GM12878 (cell line): ENCODE results near the gene AFTPH. TPM values are rescaled to one million over a fixed set of nuclear protein-coding genes. Genes with fewer than 3 reads are reported as not detected.

Experiments used
- BCL11A ChIP-seq: IDR thresholded peaks from 2 replicates; pipeline ENCODE4 v1.6.1; 2011; ENCODE audit warnings: low read depth, low read length
- BMI1 ChIP-seq: fragments of 450-650 bp; IDR thresholded peaks from 2 replicates; pipeline ENCODE4 v1.6.1; 2016; ENCODE audit warnings: mild to moderate bottlenecking, moderate library complexity, borderline replicate concordance
- BRCA1 ChIP-seq: IDR thresholded peaks from 2 replicates; pipeline ENCODE4 v1.6.1; 2011; ENCODE audit warnings: low read depth, low read length, improper control_type of control experiment
- CBX5 ChIP-seq: sonication (generic); IDR thresholded peaks from 2 replicates; pipeline ENCODE4 v1.6.1; 2016; ENCODE audit warnings: low read depth, moderate library complexity, mild to moderate bottlenecking, inconsistent platforms
- E4F1 ChIP-seq: fragments of 450-650 bp; IDR thresholded peaks from 2 replicates; pipeline ENCODE4 v1.6.1; 2018; ENCODE audit warnings: borderline replicate concordance, mild to moderate bottlenecking; ENCODE audit not compliant: partially characterized antibody
- IRF3 ChIP-seq: fragments of 450-650 bp; IDR thresholded peaks from 2 replicates; pipeline ENCODE4 v1.6.1; 2014; ENCODE audit warnings: mild to moderate bottlenecking
- JUND ChIP-seq: IDR thresholded peaks from 2 replicates; pipeline ENCODE4 v1.6.1; 2012; ENCODE audit warnings: low read depth, mild to moderate bottlenecking, low read length, improper control_type of control experiment, moderate library complexity
- KLF5 ChIP-seq: fragments of 450-650 bp; IDR thresholded peaks from 2 replicates; pipeline ENCODE4 v1.6.1; 2014; ENCODE audit warnings: mild to moderate bottlenecking; ENCODE audit not compliant: partially characterized antibody
- NFXL1 ChIP-seq: fragments of 450-650 bp; IDR thresholded peaks from 2 replicates; pipeline ENCODE4 v1.6.1; 2017; ENCODE audit warnings: antibody characterized with exemption, mild to moderate bottlenecking, borderline replicate concordance
- NFYA ChIP-seq: IDR thresholded peaks from 2 replicates; pipeline ENCODE4 v1.6.1; 2011; ENCODE audit warnings: low read depth, mild to moderate bottlenecking, low read length, improper control_type of control experiment, borderline replicate concordance
- PAX8 ChIP-seq: fragments of 450-650 bp; IDR thresholded peaks from 2 replicates; pipeline ENCODE4 v1.6.1; 2017; ENCODE audit warnings: mild to moderate bottlenecking, moderate library complexity
- POU2F2 ChIP-seq: IDR thresholded peaks from 3 replicates; pipeline ENCODE4 v1.6.1; 2011; ENCODE audit warnings: low read depth, mild to moderate bottlenecking, low read length, borderline replicate concordance
- REST ChIP-seq: IDR thresholded peaks from 2 replicates; pipeline ENCODE4 v1.6.1; 2012; ENCODE audit warnings: mild to moderate bottlenecking, low read depth, low read length
- SMAD5 ChIP-seq: IDR thresholded peaks from 2 replicates; pipeline ENCODE4 v1.6.1; 2016; ENCODE audit warnings: antibody characterized with exemption, low read depth
- SUPT20H ChIP-seq: IDR thresholded peaks from 2 replicates; pipeline ENCODE4 v1.6.1; 2011; ENCODE audit warnings: low read depth, mild to moderate bottlenecking, low read length, moderate library complexity, borderline replicate concordance; ENCODE audit not compliant: control insufficient read depth
- YBX1 ChIP-seq: fragments of 450-650 bp; IDR thresholded peaks from 2 replicates; pipeline ENCODE4 v1.6.1; 2016; ENCODE audit warnings: antibody characterized with exemption
- ZBTB4 ChIP-seq: fragments of 450-650 bp; formaldehyde crosslinking; IDR thresholded peaks from 2 replicates; pipeline ENCODE4 v1.4.0; 2022; ENCODE audit warnings: mild to moderate bottlenecking, moderate library complexity
- ZNF217 ChIP-seq: fragments of 450-650 bp; IDR thresholded peaks from 2 replicates; pipeline ENCODE4 v1.6.1; 2017; ENCODE audit warnings: antibody characterized with exemption, mild to moderate bottlenecking
- ZSCAN29 ChIP-seq: fragments of 450-650 bp; IDR thresholded peaks from 2 replicates; pipeline ENCODE4 v1.6.1; 2017; ENCODE audit warnings: mild to moderate bottlenecking, moderate library complexity
- polyA plus RNA-seq, 11 experiments: library from polyadenylated mRNA; depleted of rRNA in 4 of 11; unstranded in 6 of 11; stranded (reverse) in 5 of 11; fragments of >200 nt; fragmentation: Nextera tagmentation in 4 of 11; fragmentation: Illumina TruSeq in 1 of 11; extraction: Ambion mirVana in 4 of 11; extraction: Trizol in 1 of 11; gene quantifications; 1 replicate in 1 of 11; 2 replicates in 10 of 11; pipeline versions ENCODE4 v1.2.1 to v1.2.3, GENCODE V29; 2011 to 2016; ENCODE audit warnings: inconsistent platforms in 2 of 11, missing spikeins in 2 of 11, low read depth in 1 of 11
- total RNA-seq, 4 experiments: library from RNA; depleted of rRNA in 3 of 4; stranded (reverse); fragments of >200 nt in 3 of 4; fragmentation: Illumina TruSeq in 1 of 4; extraction: Trizol in 1 of 4; gene quantifications; 2 replicates each; pipeline versions ENCODE4 v1.2.1 to v1.2.3, GENCODE V29; 2013 to 2021

AFTPH gene
- total and polyA plus RNA-seq, 10 of the 15 experiments (the other 5 are each of a cell fraction or from before 2014, with no cell fraction given): 25.6 to 77.3 (median 39.5) TPM

GRCh38 chr2:64635976-64636911 lies 112.1 kb downstream of the AFTPH start (continued):
- TF ChIP-seq SMAD5 (no peak), JUND (no peak), SUPT20H (no peak), BMI1 (no peak), ZBTB4 (CRISPR knock-in tag) (no peak), CBX5 (no peak), PAX8 (no peak), BRCA1 (no peak), E4F1 (no peak), KLF5 (no peak), ZNF217 (no peak), ZSCAN29 (no peak), POU2F2 (peak; percentile 37; the same call in 1 of the 3 replicates), YBX1 (no peak), NFXL1 (no peak), BCL11A (peak; percentile 72), REST (no peak), NFYA (no peak), IRF3 (no peak)
